RWPE2 (cell line): ENCODE results near the gene DUSP22.
"Not testable (repeated sequence)": the region's sequence is repeated elsewhere in the genome, so short reads cannot be mapped to it uniquely, and the experiment has no call there.

ENCODE experiments used
- ATAC-seq: fragments of 200-7000 bp; cut with Tn5 transposase; 3 replicates; pipeline ENCODE4 v1.9.1; 2021; ENCODE audit warnings: low read depth
- DNase-seq: peaks from one replicate; pipeline ENCODE4 v3.0.0-alpha.2; 2020; ENCODE audit warnings: low spot score
- H3K27ac ChIP-seq: fragments of 450-650 bp; 2 replicates; pipeline ENCODE4 v1.5.1; 2017; ENCODE audit warnings: mild to moderate bottlenecking; ENCODE audit not compliant: poor library complexity, severe bottlenecking
- H3K27me3 ChIP-seq: fragments of 250-450 bp; sonication (Bioruptor Pico); 2 replicates; pipeline ENCODE4 v1.5.1; 2021; ENCODE audit warnings: mild to moderate bottlenecking, moderate library complexity; ENCODE audit not compliant: insufficient read depth, poor library complexity, severe bottlenecking
- H3K36me3 ChIP-seq: fragments of 250-450 bp; sonication (Bioruptor Pico); 2 replicates; pipeline ENCODE4 v1.5.1; 2020; ENCODE audit warnings: low read depth, mild to moderate bottlenecking, moderate library complexity
- H3K4me1 ChIP-seq: fragments of 250-450 bp; sonication (Bioruptor Pico); 2 replicates; pipeline ENCODE4 v1.5.1; 2021; ENCODE audit warnings: mild to moderate bottlenecking, moderate library complexity; ENCODE audit not compliant: insufficient read depth, poor library complexity, severe bottlenecking
- H3K4me3 ChIP-seq: fragments of 250-450 bp; sonication (Bioruptor Pico); 2 replicates; pipeline ENCODE4 v1.5.1; 2021; ENCODE audit warnings: mild to moderate bottlenecking, moderate library complexity; ENCODE audit not compliant: severe bottlenecking
- H3K9me3 ChIP-seq: fragments of 250-450 bp; sonication (Bioruptor Pico); 2 replicates; pipeline ENCODE4 v1.5.1; 2021; ENCODE audit warnings: mild to moderate bottlenecking, moderate library complexity; ENCODE audit not compliant: severe bottlenecking
- CTCF ChIP-seq: fragments of 450-650 bp; IDR thresholded peaks from one replicate; pipeline ENCODE4 v1.5.1; 2017; ENCODE audit warnings: mild to moderate bottlenecking, moderate library complexity; ENCODE audit not compliant: poor library complexity, severe bottlenecking

The DUSP22 gene

GRCh38 chr6:291697-292505, at the start of gene DUSP22:
Gene DUSP22, plus strand, starts transcription at chr6:292487. Its CDS starts 53 bp downstream, at chr6:292540.
- ATAC-seq (peak; percentile 74), DNase-seq (peak; percentile 88)
- peaks cover 3% of the 10 kb centered on the region for H3K4me1 ChIP-seq
- peak within 1 kb of the TSS; percentile 50 for H3K4me3 ChIP-seq
- H3K36me3 ChIP-seq, result no peaks in the 10 kb centered on the region
- H3K9me3 ChIP-seq, result no peaks in the 10 kb centered on the region
- peak within 1 kb of the TSS; percentile 73 for H3K27ac ChIP-seq
- TF ChIP-seq CTCF, result no peak
- H3K27me3 ChIP-seq, result no peaks in the 10 kb centered on the region

GRCh38 chr6:246352-246751, 45.9 kb upstream of the DUSP22 start:
- no peak overlapping the region for H3K27ac ChIP-seq
- no peaks in the 10 kb centered on the region for H3K27me3 ChIP-seq
- no peak overlapping the region for H3K4me3 ChIP-seq

GRCh38 chr6:247351-247750, 44.9 kb upstream of the DUSP22 start:
- TF ChIP-seq CTCF, result no peak
- H3K36me3 ChIP-seq, result no peaks in the 10 kb centered on the region
- ATAC-seq, result no peak
- H3K4me1 ChIP-seq, result peaks cover 9% of the 10 kb centered on the region
- H3K27me3 ChIP-seq, result no peaks in the 10 kb centered on the region
- H3K27ac ChIP-seq, result no peak overlapping the region
- no peak for DNase-seq
- no peak overlapping the region for H3K4me3 ChIP-seq
- H3K9me3 ChIP-seq, result no peaks in the 10 kb centered on the region

More at GRCh38 chr6:246352-246751, 45.9 kb upstream of the DUSP22 start:
- DNase-seq (no peak), ATAC-seq (no peak)
- H3K9me3 ChIP-seq, result no peaks in the 10 kb centered on the region
- no peak for TF ChIP-seq CTCF
- H3K4me1 ChIP-seq, result no peaks in the 10 kb centered on the region
- no peaks in the 10 kb centered on the region for H3K36me3 ChIP-seq

- H3K4me1 ChIP-seq, result peaks cover 16% of the 10 kb centered on the region
- not testable (repeated sequence) for H3K36me3 ChIP-seq, ATAC-seq, H3K4me3 ChIP-seq, H3K27me3 ChIP-seq, DNase-seq, H3K27ac ChIP-seq, H3K9me3 ChIP-seq
Observed at GRCh38 chr6:248046-248445, 44.2 kb upstream of the DUSP22 start.

- H3K9me3 ChIP-seq, result no peaks in the 10 kb centered on the region
- ATAC-seq (no peak), DNase-seq (no peak)
- no peak overlapping the region for H3K4me3 ChIP-seq
- peaks cover 26% of the 10 kb centered on the region for H3K4me1 ChIP-seq
- no peaks in the 10 kb centered on the region for H3K27me3 ChIP-seq
- TF ChIP-seq CTCF, result no peak
- no peaks in the 10 kb centered on the region for H3K36me3 ChIP-seq
- H3K27ac ChIP-seq, result no peak overlapping the region
Observed at GRCh38 chr6:250676-251075, 41.6 kb upstream of the DUSP22 start.
